Gastrocnemius medialis (tissue), 4 donors: ENCODE data around the gene AFG1L.

Experiments used
- POLR2A ChIP-seq, 2 donors: fragments of 450-650 bp; IDR thresholded peaks; one replicate each; pipeline ENCODE4 v1.6.1; 2017; ENCODE audit warnings: antibody characterized with exemption in 2 of 2, mild to moderate bottlenecking in 2 of 2, moderate library complexity in 2 of 2
- TF ChIP-seq, protein P1 (sequence below), 5 experiments: fragments of 450-650 bp in 3 of 5; fragments of 200-600 bp in 2 of 5; sonication (generic) in 2 of 5; IDR thresholded peaks in 4 of 5; conservative IDR thresholded peaks in 1 of 5; 1 replicate in 4 of 5; 2 replicates in 1 of 5; pipeline ENCODE4 v1.5.1; 2016 to 2019; ENCODE audit warnings: antibody characterized with exemption in 5 of 5, mild to moderate bottlenecking in 3 of 5, moderate library complexity in 3 of 5

DNA sequence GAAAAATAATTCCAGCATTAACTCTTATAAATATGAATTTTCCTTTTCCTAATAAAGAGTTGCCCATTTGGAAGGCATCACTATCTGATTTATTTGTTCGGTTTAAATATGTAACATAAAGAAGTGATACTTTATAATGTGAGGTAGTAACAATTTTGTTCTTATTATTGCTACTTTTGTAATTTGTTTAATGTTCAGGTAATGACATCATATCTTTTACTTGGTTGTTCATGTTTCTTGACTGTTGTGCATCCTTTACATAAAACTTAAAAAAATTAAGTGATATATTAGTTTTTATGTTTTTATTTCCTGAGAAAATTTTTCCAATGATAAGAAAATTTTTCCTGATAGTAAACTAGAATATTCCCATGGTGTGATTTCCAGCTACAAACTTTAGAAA lies 124.6 kb downstream of the AFG1L start:
- TF ChIP-seq, protein P1, sequence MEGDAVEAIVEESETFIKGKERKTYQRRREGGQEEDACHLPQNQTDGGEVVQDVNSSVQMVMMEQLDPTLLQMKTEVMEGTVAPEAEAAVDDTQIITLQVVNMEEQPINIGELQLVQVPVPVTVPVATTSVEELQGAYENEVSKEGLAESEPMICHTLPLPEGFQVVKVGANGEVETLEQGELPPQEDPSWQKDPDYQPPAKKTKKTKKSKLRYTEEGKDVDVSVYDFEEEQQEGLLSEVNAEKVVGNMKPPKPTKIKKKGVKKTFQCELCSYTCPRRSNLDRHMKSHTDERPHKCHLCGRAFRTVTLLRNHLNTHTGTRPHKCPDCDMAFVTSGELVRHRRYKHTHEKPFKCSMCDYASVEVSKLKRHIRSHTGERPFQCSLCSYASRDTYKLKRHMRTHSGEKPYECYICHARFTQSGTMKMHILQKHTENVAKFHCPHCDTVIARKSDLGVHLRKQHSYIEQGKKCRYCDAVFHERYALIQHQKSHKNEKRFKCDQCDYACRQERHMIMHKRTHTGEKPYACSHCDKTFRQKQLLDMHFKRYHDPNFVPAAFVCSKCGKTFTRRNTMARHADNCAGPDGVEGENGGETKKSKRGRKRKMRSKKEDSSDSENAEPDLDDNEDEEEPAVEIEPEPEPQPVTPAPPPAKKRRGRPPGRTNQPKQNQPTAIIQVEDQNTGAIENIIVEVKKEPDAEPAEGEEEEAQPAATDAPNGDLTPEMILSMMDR (IDR thresholded peaks at IDR 0.05 in 4 of 5, conservative IDR thresholded peaks at IDR 0.05 in 1 of 5): no peak
- no peak for TF ChIP-seq POLR2A (IDR thresholded peaks at IDR 0.05)
